H1 (cell line): ENCODE results near the gene MBP.

Experiments used
- ATF3 ChIP-seq: IDR thresholded peaks from 2 replicates; pipeline ENCODE4 v1.6.1; 2011; ENCODE audit warnings: low read depth, mild to moderate bottlenecking, low read length; ENCODE audit not compliant: insufficient read depth
- CTCF ChIP-seq, 3 experiments: IDR thresholded peaks; 1 replicate in 2 of 3; 2 replicates in 1 of 3; pipeline versions ENCODE4 v1.5.1 to v1.6.1; 2011; ENCODE audit warnings: low read length in 3 of 3, mild to moderate bottlenecking in 3 of 3, inconsistent platforms in 2 of 3, low read depth in 1 of 3, moderate library complexity in 1 of 3; ENCODE audit not compliant: insufficient read depth in 1 of 3; ENCODE audit errors: control extremely low read depth in 1 of 3
- JUND ChIP-seq: IDR thresholded peaks from 2 replicates; pipeline ENCODE4 v1.6.1; 2011; ENCODE audit warnings: mild to moderate bottlenecking, improper control_type of control experiment, low read length
- MAX ChIP-seq: IDR thresholded peaks from 2 replicates; pipeline ENCODE4 v1.6.1; 2012; ENCODE audit warnings: inconsistent platforms

- TF ChIP-seq ATF3 = no peak
- no peak for TF ChIP-seq JUND
- TF ChIP-seq CTCF (IDR thresholded peaks at IDR 0.05; ENCODE audit: control extremely low read depth in 1 of 3, insufficient read depth in 1 of 3, low read depth in 1 of 3, low read length in 3 of 3) = no peak
- no peak for TF ChIP-seq MAX
Observed at GRCh38 chr18:76996429-76996828, 136.2 kb downstream of the MBP start.
